ENCODE measurements around the gene C20orf202.
"Not testable (repeated sequence)": the region's sequence is repeated elsewhere in the genome, so short reads cannot be mapped to it uniquely, and the experiment has no call there.

The C20orf202 gene

GRCh38 chr20:1247689-1248088 lies 44.4 kb downstream of the C20orf202 start:
- no peak for DNase-seq (ENCODE audit: low read depth in 2 of 2)

- DNase-seq (ENCODE audit: low read depth in 2 of 2), result not testable (repeated sequence)
These were observed 47.0 kb downstream of the C20orf202 start for GRCh38 chr20:1250282-1250681.

- no peak for DNase-seq (ENCODE audit: low read depth in 2 of 2)
These were observed 49.2 kb downstream of the C20orf202 start for GRCh38 chr20:1252416-1252815.

GRCh38 chr20:1254254-1254653 lies 51.0 kb downstream of the C20orf202 start:
- no peak for DNase-seq (ENCODE audit: low read depth in 2 of 2)

- DNase-seq (ENCODE audit: low read depth in 2 of 2), result no peak
These were observed 52.4 kb downstream of the C20orf202 start for GRCh38 chr20:1255675-1256074.

Data from stimulated activated CD4-positive, alpha-beta T cell treated with anti-CD3 and anti-CD28 coated beads, Interleukin-4, amount 100 ng/mL, for 48 hours (primary cell).